Measurements from ENCODE around the gene ETV3L.
"Not testable (repeated sequence)": the region's sequence is repeated elsewhere in the genome, so short reads cannot be mapped to it uniquely, and the experiment has no call there.

GRCh38 chr1:157055729-157056128 lies 43.9 kb downstream of the ETV3L start:
- TF ChIP-seq CTCF, EZH2 (IDR thresholded peaks at IDR 0.05): not testable (repeated sequence)
